ENCODE data around the gene TMC1. TPM values are rescaled to one million over a fixed set of nuclear protein-coding genes. Genes with fewer than 3 reads are reported as not detected.

Gene TMC1
- total and polyA plus RNA-seq, 12 donors = 0.01 to 0.67 (median 0.43) TPM; not detected in 6

DNA sequence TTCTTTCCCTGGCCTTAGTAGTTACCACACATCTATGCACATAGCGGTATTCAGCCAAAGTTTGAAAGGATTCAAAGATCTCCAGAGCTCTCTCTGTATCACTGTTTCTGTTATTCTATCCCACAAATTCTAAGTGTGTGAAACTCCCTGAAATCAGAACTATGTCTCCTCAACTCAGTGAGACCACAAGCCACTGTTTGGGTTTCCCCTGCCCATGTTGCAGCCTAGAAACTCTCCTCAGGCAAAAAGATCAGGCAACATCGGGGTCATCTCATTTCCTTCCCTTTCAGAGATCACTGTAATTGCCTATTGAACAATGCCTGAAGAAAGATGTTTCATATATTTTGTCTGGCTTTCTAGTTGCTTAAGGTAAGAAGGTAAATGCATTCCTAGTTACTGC is 135.6 kb downstream of the TMC1 start:
- TF ChIP-seq, protein P1, sequence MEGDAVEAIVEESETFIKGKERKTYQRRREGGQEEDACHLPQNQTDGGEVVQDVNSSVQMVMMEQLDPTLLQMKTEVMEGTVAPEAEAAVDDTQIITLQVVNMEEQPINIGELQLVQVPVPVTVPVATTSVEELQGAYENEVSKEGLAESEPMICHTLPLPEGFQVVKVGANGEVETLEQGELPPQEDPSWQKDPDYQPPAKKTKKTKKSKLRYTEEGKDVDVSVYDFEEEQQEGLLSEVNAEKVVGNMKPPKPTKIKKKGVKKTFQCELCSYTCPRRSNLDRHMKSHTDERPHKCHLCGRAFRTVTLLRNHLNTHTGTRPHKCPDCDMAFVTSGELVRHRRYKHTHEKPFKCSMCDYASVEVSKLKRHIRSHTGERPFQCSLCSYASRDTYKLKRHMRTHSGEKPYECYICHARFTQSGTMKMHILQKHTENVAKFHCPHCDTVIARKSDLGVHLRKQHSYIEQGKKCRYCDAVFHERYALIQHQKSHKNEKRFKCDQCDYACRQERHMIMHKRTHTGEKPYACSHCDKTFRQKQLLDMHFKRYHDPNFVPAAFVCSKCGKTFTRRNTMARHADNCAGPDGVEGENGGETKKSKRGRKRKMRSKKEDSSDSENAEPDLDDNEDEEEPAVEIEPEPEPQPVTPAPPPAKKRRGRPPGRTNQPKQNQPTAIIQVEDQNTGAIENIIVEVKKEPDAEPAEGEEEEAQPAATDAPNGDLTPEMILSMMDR (IDR thresholded peaks at IDR 0.05) = no peak
- DNase-seq (no peak), ATAC-seq (no peak)
- H3K27ac ChIP-seq = no peak overlapping the region
- no peaks in the 10 kb centered on the region for H3K36me3 ChIP-seq
- 84 to 87% methylated on average over 2 of the region's 2 CpGs for WGBS, 2 donors
- H3K27me3 ChIP-seq = no peaks in the 10 kb centered on the region
- no peaks in the 10 kb centered on the region for H3K4me1 ChIP-seq
- H3K4me3 ChIP-seq = no peak overlapping the region
- intact Hi-C loops (cut with DNase I) = no loop called here
- H3K9me3 ChIP-seq = no peaks in the 10 kb centered on the region

DNA sequence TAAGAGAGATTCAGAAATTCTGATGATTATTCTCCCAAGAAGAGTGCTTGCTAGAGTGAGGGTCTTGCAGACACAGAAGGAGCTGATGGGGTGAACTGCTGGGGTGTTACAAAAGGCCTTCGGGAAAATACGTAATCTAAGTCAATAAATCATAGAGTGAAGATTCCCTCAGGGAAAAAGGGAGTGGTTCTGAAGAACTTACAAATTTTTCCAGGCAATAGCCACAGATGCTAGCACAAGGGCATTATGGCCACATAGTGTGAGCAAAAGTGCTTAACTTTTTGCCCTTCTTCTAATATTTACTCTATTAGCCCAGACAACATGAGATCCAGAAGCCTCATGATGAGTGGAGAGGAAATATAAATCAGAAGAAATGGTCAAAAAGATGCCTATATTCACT is 137.3 kb downstream of the TMC1 start:
- Histone ChIP-seq H3K36me3 (no peaks in the 10 kb centered on the region), H3K9me3 (no peaks in the 10 kb centered on the region), H3K4me1 (no peaks in the 10 kb centered on the region), H3K27ac (no peak overlapping the region), H3K4me3 (no peak overlapping the region), H3K27me3 (no peaks in the 10 kb centered on the region)
- DNase-seq (no peak), ATAC-seq (no peak)
- 90 to 97% methylated on average over 2 of the region's 2 CpGs for WGBS, 2 donors
- TF ChIP-seq, protein P1 (IDR thresholded peaks at IDR 0.05) = no peak
- intact Hi-C loops (cut with DNase I) = no loop called here

DNA sequence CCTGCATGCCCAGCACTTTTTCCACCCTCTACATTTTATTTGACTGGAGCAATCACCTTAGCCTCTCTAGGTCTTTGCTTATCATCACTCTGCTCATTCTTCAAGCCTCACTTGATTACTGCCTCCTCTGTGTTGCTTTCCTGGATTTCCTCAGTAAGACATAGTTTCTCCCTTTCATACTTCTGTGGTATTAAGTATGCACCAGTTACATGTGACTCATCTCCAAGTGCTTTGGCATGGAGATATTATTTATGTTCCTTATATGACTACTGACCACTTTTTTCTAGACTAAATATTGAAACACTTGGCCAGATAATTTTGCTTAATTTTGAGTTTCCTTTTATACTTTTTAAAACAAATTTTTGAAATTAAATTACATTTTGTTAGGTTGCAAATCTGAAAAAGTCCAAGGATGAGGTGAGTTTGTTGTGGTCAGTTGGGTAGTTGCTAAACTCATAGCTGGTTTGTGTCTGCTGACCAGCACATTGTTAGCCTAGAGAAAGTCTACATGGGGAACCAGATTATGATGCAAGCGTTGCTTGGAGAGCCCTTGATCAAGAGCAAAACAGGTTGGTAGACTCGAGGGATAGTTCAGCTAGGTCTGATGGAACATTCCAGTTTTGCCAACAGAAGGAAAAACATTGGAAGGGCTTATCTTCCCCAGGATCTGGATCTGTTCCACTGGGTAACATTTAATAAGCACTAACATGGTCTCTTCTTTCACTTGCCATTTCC is 140.2 kb downstream of the TMC1 start:
- H3K27me3 ChIP-seq = no peaks in the 10 kb centered on the region
- intact Hi-C loops (cut with DNase I) = loop anchor here in 1 of 10 donors (10.0 kb wide), 1 partner anchor 57 kb away; no protein-coding TSS in a partner anchor
- H3K9me3 ChIP-seq = peaks cover 0 to 10% (median 0%) of the 10 kb centered on the region in 11 donors
- H3K4me3 ChIP-seq = no peak overlapping the region
- H3K36me3 ChIP-seq = no peaks in the 10 kb centered on the region
- ATAC-seq (no peak), DNase-seq (no peak)
- TF ChIP-seq, protein P1 (IDR thresholded peaks at IDR 0.05) = no peak
- WGBS, 2 donors = 75 to 83% methylated on average over 2 of the region's 2 CpGs
- no peaks in the 10 kb centered on the region for H3K4me1 ChIP-seq
- no peak overlapping the region for H3K27ac ChIP-seq

DNA sequence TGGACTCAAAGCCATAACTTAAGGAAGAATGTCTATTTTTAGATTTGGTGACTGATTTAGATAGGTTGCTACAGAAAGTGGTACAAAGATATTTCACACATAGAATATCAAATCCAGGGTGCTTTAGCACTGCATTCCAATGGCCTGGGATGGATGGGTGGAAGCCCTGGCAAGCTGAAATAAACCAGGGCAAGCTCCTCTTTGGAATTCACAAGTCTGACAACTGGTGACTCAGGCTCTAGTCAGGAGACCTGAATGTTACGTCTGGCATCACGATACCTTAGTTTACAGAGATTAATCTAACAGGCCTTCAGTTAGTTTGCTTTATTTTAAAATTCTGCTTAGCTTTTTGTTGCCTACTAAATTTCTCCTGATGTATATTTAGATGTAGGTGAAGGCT is 144.0 kb downstream of the TMC1 start:
- ATAC-seq (no peak), DNase-seq (no peak)
- Histone ChIP-seq H3K4me3 (no peak overlapping the region), H3K9me3 (peaks cover 0 to 10% (median 0%) of the 10 kb centered on the region in 11 donors), H3K27ac (no peak overlapping the region), H3K27me3 (peaks cover 0 to 9% (median 0%) of the 10 kb centered on the region in 7 donors), H3K4me1 (no peaks in the 10 kb centered on the region), H3K36me3 (no peaks in the 10 kb centered on the region)
- TF ChIP-seq, protein P1 (IDR thresholded peaks at IDR 0.05) = no peak
- intact Hi-C loops (cut with DNase I) = loop anchor here in 1 of 10 donors (10.0 kb wide), 1 partner anchor 61 kb away; no protein-coding TSS in a partner anchor
- 65% methylated on average over 2 of the region's 2 CpGs for WGBS, 2 donors
